Inflammatory macrophage treated with lipopolysaccharide for 1 hour (primary cell): ENCODE measurements around the gene PRC1.
A peak's percentile ranks its signal among the peaks of the same experiment; 100 is the strongest.
"Not testable (repeated sequence)": the region's sequence is repeated elsewhere in the genome, so short reads cannot be mapped to it uniquely, and the experiment has no call there.

Experiments used
- DNase-seq, 2 donors: peaks; one replicate each; pipeline ENCODE4 v3.0.0-alpha.2; 2020 to 2022

The PRC1 gene

GRCh38 chr15:90994417-90995311, at the start of gene PRC1:
PRC1 (minus strand) TSS chr15:90994535; CDS start chr15:90994417, 118 bp downstream.
- DNase-seq = peak; percentile 97 to 99

- no peak for DNase-seq
Measured at GRCh38 chr15:91043202-91043874, 49.0 kb upstream of the PRC1 start.

- DNase-seq = no peak
Measured at GRCh38 chr15:91040856-91041255, 46.5 kb upstream of the PRC1 start.

GRCh38 chr15:91039996-91040395, 45.7 kb upstream of the PRC1 start:
- no peak for DNase-seq

GRCh38 chr15:91032919-91033803, 38.8 kb upstream of the PRC1 start:
- DNase-seq = peak in 1 of 2 donors; percentile 47

- DNase-seq = no peak
Measured at GRCh38 chr15:91031796-91032195, 37.5 kb upstream of the PRC1 start.

GRCh38 chr15:91027677-91028076, 33.3 kb upstream of the PRC1 start:
- DNase-seq = no peak

GRCh38 chr15:91023720-91024119, 29.4 kb upstream of the PRC1 start:
- no peak for DNase-seq

- no peak for DNase-seq
Measured at GRCh38 chr15:91022832-91023129, 28.4 kb upstream of the PRC1 start.

- peak; percentile 82 to 87 for DNase-seq
Measured at GRCh38 chr15:91022075-91022831, 27.9 kb upstream of the PRC1 start, which contains the start of gene VPS33B. VPS33B (minus strand) TSS chr15:91022594; CDS start chr15:91022249, 345 bp downstream.

GRCh38 chr15:91021516-91022074, 27.3 kb upstream of the PRC1 start:
- no peak for DNase-seq

- no peak for DNase-seq
Measured at GRCh38 chr15:91018158-91018557, 23.8 kb upstream of the PRC1 start.

- DNase-seq = no peak
Measured at GRCh38 chr15:91017716-91018115, 23.4 kb upstream of the PRC1 start.

- DNase-seq = not testable (repeated sequence)
Measured at GRCh38 chr15:91013701-91014100, 19.4 kb upstream of the PRC1 start.

GRCh38 chr15:91007266-91007665, 12.9 kb upstream of the PRC1 start:
- no peak for DNase-seq

- no peak for DNase-seq
Measured at GRCh38 chr15:91001209-91001608, 6.9 kb upstream of the PRC1 start.

- DNase-seq = no peak
Measured at GRCh38 chr15:90998737-90999136, 4.4 kb upstream of the PRC1 start.

- DNase-seq = no peak
Measured at GRCh38 chr15:90994059-90994416, 297 bp downstream of the PRC1 start.

GRCh38 chr15:90991587-90992285, 2.6 kb downstream of the PRC1 start:
- no peak for DNase-seq

- DNase-seq = no peak
Measured at GRCh38 chr15:90990446-90990845, 3.9 kb downstream of the PRC1 start.

- no peak for DNase-seq
Measured at GRCh38 chr15:90989040-90989768, 5.1 kb downstream of the PRC1 start.
